Lower lobe of right lung (tissue), 2 donors: ENCODE data around the gene SSR3. TPM values are rescaled to one million over a fixed set of nuclear protein-coding genes. Genes with fewer than 3 reads are reported as not detected.

ENCODE experiments used
- ATAC-seq, 2 donors: fragments of 200-7000 bp; cut with Tn5 transposase; one replicate each; pipeline ENCODE4 v1.9.1; 2020 to 2022; ENCODE audit warnings: mild to moderate bottlenecking in 2 of 2, moderate library complexity in 2 of 2
- DNase-seq: peaks from one replicate; pipeline ENCODE4 v3.0.0-alpha.2; 2020
- H3K27ac ChIP-seq: fragments of 200-600 bp; one replicate; pipeline ENCODE4 v1.8.0; 2022
- H3K27me3 ChIP-seq: fragments of 200-600 bp; one replicate; pipeline ENCODE4 v1.8.0; 2022; ENCODE audit warnings: low read depth
- H3K36me3 ChIP-seq: fragments of 200-600 bp; one replicate; pipeline ENCODE4 v1.8.0; 2022; ENCODE audit warnings: mild to moderate bottlenecking
- H3K4me1 ChIP-seq: fragments of 200-600 bp; one replicate; pipeline ENCODE4 v1.8.0; 2022
- H3K4me3 ChIP-seq: fragments of 200-600 bp; one replicate; pipeline ENCODE4 v1.8.0; 2022; ENCODE audit warnings: mild to moderate bottlenecking
- H3K9me3 ChIP-seq: fragments of 200-600 bp; one replicate; pipeline ENCODE4 v1.8.0; 2022
- intact Hi-C: fragments of 100-400 bp; cut with DNase I; formaldehyde crosslinking; loops from one replicate; pipeline ENCODE4 v1.11.0; 2022
- total RNA-seq: library from RNA; stranded (reverse); fragmentation: NEBNext Ultra II Directional; extraction: Animal tissue kit (Norgen Biotek cat#: 25700); gene quantifications from one replicate; pipeline ENCODE4 v1.2.1, GENCODE V29; 2021
- TF ChIP-seq, protein P1 (sequence below): fragments of 200-600 bp; IDR thresholded peaks from one replicate; pipeline ENCODE4 v1.8.0; 2022; ENCODE audit warnings: antibody characterized with exemption, mild to moderate bottlenecking
- donor health status: DM: no; HTN: yes; CAD: no; lungs with severe emphysema.

SSR3 gene
- total RNA-seq, 1 donor from 2014 or later = 158 TPM

DNA sequence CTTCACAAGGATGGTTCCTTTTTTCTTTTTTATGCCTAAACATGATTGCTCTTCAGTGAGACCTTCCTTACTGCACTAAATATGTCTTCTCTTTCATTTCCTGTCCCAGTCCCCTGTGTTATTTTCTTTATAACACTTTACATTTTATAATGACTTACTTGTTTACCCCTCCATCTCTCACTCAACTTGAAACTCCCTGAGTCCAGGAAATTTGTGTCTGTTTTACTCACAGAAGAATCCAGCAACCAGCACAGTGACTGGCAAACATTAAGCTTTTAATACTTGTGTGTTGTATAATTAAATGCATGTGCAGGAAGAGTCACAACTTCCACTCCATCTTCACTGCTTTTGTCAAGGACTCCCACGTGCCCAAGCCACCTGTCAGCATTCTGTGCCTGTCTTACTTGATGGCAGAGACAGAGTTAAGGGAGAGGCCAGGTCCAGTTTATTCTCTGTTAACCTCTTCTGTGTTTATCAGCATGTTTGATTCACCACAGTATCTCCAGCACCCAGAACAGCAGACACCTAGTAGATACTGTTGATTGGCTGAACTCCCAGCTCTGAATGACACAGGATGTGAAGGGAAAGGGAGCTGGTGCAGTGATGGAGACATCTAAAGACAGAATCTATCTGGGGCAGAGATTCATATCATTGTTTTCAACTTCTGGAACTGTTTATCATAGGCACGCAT is 42.8 kb downstream of the SSR3 start:
- DNase-seq = no peak
- Histone ChIP-seq H3K4me3 (no peak overlapping the region), H3K27ac (no peak overlapping the region), H3K9me3 (no peaks in the 10 kb centered on the region), H3K36me3 (no peaks in the 10 kb centered on the region), H3K27me3 (no peaks in the 10 kb centered on the region), H3K4me1 (no peaks in the 10 kb centered on the region)
- TF ChIP-seq, protein P1, sequence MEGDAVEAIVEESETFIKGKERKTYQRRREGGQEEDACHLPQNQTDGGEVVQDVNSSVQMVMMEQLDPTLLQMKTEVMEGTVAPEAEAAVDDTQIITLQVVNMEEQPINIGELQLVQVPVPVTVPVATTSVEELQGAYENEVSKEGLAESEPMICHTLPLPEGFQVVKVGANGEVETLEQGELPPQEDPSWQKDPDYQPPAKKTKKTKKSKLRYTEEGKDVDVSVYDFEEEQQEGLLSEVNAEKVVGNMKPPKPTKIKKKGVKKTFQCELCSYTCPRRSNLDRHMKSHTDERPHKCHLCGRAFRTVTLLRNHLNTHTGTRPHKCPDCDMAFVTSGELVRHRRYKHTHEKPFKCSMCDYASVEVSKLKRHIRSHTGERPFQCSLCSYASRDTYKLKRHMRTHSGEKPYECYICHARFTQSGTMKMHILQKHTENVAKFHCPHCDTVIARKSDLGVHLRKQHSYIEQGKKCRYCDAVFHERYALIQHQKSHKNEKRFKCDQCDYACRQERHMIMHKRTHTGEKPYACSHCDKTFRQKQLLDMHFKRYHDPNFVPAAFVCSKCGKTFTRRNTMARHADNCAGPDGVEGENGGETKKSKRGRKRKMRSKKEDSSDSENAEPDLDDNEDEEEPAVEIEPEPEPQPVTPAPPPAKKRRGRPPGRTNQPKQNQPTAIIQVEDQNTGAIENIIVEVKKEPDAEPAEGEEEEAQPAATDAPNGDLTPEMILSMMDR = no peak
- no peak for ATAC-seq
- intact Hi-C loops = no loop called here

GRCh38 chr3:156509189-156510174 is 45.4 kb downstream of the SSR3 start:
- H3K4me3 ChIP-seq = no peak overlapping the region
- no peaks in the 10 kb centered on the region for H3K4me1 ChIP-seq
- no peak for DNase-seq
- ATAC-seq = peak; percentile 61 to 79
- no peaks in the 10 kb centered on the region for H3K9me3 ChIP-seq
- H3K27ac ChIP-seq = no peak overlapping the region
- H3K36me3 ChIP-seq = no peaks in the 10 kb centered on the region
- no peaks in the 10 kb centered on the region for H3K27me3 ChIP-seq
- TF ChIP-seq, protein P1 = peak; percentile 61
- intact Hi-C loops = no loop called here

DNA sequence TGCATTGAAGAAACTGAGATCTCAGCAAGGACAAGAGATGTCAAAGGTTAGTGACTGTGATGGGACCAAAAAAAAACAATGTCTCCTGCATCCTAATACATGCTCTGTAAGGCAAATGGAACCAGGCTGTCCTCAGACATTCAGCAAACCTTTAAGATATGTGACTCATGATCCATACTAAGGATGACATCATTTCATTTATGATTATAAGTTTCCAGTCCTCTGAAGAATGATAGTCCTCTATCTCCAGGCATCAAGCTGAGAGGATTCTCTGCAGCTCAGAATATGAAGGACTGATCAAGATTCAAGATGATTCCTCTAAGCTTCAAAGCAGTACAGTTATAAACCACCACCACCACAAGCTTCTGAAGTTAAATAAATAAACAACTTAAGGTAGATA is 47.6 kb downstream of the SSR3 start:
- DNase-seq (no peak), ATAC-seq (no peak)
- Histone ChIP-seq H3K4me1 (no peaks in the 10 kb centered on the region), H3K4me3 (no peak overlapping the region), H3K9me3 (no peaks in the 10 kb centered on the region), H3K36me3 (no peaks in the 10 kb centered on the region), H3K27ac (no peak overlapping the region), H3K27me3 (no peaks in the 10 kb centered on the region)
- intact Hi-C loops = no loop called here
- TF ChIP-seq, protein P1 = no peak

DNA sequence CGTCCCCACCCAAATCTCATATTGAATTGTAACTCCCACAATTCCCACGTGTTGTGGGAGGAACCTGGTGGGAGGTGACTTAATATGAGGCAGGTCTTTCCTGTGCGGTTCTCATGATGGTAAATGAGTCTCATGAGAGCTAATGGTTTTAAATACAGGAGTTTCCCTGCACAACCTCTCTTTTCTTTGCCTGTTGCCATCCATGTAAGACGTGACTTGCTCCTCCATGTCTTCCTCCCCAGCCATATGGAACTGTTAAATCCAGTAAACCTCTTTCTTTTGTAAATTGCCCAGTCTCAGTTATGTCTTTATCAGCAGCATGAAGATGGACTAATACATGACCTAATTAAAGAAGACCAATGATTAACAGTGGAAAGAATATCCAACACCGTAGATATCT is 56.6 kb downstream of the SSR3 start:
- intact Hi-C loops = no loop called here
- H3K27me3 ChIP-seq = no peaks in the 10 kb centered on the region

GRCh38 chr3:156497326-156497725 is 57.6 kb downstream of the SSR3 start:
- intact Hi-C loops = no loop called here
- no peaks in the 10 kb centered on the region for H3K4me1 ChIP-seq
- H3K4me3 ChIP-seq = no peak overlapping the region
- ATAC-seq (no peak), DNase-seq (no peak)
- no peaks in the 10 kb centered on the region for H3K27me3 ChIP-seq
- H3K36me3 ChIP-seq = no peaks in the 10 kb centered on the region
- H3K27ac ChIP-seq = no peak overlapping the region
- TF ChIP-seq, protein P1 = no peak
- H3K9me3 ChIP-seq = peaks cover 7% of the 10 kb centered on the region

More for the DNA sequence above, 56.6 kb downstream of the SSR3 start:
- H3K27ac ChIP-seq = no peak overlapping the region
- no peak for DNase-seq
- H3K36me3 ChIP-seq = no peaks in the 10 kb centered on the region
- no peak for ATAC-seq
- peaks cover 7% of the 10 kb centered on the region for H3K9me3 ChIP-seq
- TF ChIP-seq, protein P1 = no peak
- no peak overlapping the region for H3K4me3 ChIP-seq
- no peaks in the 10 kb centered on the region for H3K4me1 ChIP-seq
